Jurkat, Clone E6-1 (cell line): ENCODE data around the gene HGFAC.
"Not testable (repeated sequence)": the region's sequence is repeated elsewhere in the genome, so short reads cannot be mapped to it uniquely, and the experiment has no call there.

Experiments
- DNase-seq: peaks from one replicate; pipeline ENCODE4 v3.0.0-alpha.2; 2011; ENCODE audit warnings: low read depth, low spot score
- H3K4me3 ChIP-seq: 2 replicates; pipeline ENCODE4 v1.5.1; 2011; ENCODE audit warnings: mild to moderate bottlenecking, low read length, control low read depth, moderate library complexity

Gene HGFAC

GRCh38 chr4:3409571-3410091, 32.1 kb upstream of the HGFAC start:
- no peak overlapping the region for H3K4me3 ChIP-seq
- no peak for DNase-seq

GRCh38 chr4:3410401-3411135, 31.2 kb upstream of the HGFAC start:
- DNase-seq: no peak
- no peak overlapping the region for H3K4me3 ChIP-seq

DNA sequence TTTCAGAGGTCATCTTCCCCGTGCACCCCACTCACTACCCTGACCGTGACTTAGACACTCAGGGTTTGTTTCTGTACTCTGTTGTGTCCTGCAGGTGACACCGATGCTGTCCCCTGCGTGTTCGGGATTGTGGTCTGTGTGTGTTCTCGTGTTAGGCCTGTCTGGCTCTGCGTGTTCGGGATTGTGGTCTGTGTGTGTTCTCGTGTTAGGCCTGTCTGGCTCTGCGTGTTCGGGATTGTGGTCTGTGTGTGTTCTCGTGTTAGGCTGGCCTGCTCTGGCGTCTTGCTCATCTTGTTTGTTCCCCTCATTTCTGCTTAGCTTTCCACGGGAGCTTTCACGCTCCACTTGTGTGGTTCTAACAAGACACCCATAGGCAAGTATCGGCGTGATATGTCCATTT, 30.6 kb upstream of the HGFAC start:
- H3K4me3 ChIP-seq, DNase-seq: not testable (repeated sequence)

- no peak for DNase-seq
Observed at GRCh38 chr4:3411676-3412075, 30.1 kb upstream of the HGFAC start.

DNA sequence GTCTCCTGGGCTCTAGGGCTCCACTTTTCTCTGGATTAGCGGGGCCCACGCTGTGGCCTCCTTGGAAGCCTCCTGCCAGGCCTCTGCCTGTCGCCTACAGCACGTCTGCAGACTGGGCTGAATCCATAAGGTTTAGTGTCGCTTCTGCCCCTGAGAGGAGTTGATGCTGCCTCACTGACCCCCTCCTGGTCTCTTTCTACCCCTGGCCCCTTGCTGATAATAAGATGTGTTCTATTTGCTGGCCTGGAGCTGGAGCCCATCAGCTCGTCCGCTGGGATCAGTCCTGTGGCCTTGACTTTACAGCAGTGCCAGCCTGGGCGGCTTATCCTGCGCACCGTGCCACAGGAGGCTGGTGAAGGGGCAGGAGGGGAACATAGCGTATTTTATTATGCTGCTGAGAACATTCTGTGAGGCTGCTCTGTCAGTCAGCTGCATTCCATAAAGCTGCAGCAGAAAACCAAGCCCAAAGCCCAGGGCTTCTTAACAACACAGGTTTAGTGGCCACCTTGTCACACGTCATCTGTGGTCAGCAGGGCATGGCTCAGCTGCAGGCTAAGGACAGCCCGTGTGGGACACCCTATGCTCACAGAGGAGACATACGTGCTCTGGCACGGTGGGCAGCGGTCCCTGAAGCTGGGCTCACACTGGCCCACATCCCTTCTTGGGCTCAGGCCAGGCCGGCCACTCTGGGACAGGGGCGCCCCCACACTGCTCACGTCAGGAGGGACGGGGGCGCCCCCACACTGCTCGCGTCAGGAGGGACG, 29.3 kb upstream of the HGFAC start:
- H3K4me3 ChIP-seq: no peak overlapping the region
- no peak for DNase-seq

More at GRCh38 chr4:3411676-3412075, 30.1 kb upstream of the HGFAC start:
- H3K4me3 ChIP-seq: no peak overlapping the region

GRCh38 chr4:3413217-3413671, 28.5 kb upstream of the HGFAC start:
- no peak for DNase-seq
- H3K4me3 ChIP-seq: no peak overlapping the region

- no peak overlapping the region for H3K4me3 ChIP-seq
- DNase-seq: no peak
Observed at GRCh38 chr4:3413675-3414420, 27.9 kb upstream of the HGFAC start.

DNA sequence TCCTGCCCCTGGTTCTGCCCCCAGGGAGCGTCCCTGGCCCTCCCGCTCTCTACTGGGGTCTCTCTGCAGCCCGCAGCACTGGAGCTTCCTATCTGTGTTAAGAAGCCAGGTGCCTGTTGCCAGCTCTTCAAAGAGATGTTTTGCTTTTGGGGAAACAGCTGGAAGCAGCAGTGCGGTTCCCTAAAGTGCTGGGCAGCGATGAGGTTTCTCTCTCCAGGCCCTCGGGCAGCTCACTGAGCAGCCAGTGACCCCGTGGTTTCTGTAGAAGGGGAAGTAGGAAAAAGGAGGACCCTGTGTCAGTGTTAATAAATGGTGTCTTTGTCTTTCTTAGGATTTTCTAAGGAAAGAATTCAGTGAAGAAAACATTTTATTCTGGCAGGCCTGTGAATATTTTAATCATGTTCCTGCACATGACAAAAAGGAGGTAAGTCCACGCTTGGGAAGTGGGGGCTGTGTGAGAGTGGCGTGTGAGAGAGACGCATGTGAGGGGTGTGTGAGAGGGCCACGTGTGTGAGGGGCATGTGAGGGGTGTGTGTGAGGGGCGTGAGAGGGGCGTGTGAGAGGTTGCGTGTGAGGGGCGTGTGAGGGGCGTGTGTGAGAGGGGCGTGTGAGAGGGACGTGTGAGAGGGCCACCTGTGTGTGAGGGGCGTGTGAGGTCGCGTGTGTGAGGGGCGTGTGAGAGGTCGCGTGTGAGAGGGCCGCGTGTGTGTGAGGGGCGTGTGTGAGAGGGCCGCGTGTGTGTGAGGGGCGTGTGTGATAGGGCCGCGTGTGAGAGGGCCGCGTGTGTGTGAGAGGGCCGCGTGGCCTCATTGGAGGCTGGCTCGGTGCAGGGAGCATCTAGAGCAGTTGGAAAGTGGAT, 27.1 kb upstream of the HGFAC start:
- H3K4me3 ChIP-seq: no peak overlapping the region
- no peak for DNase-seq

DNA sequence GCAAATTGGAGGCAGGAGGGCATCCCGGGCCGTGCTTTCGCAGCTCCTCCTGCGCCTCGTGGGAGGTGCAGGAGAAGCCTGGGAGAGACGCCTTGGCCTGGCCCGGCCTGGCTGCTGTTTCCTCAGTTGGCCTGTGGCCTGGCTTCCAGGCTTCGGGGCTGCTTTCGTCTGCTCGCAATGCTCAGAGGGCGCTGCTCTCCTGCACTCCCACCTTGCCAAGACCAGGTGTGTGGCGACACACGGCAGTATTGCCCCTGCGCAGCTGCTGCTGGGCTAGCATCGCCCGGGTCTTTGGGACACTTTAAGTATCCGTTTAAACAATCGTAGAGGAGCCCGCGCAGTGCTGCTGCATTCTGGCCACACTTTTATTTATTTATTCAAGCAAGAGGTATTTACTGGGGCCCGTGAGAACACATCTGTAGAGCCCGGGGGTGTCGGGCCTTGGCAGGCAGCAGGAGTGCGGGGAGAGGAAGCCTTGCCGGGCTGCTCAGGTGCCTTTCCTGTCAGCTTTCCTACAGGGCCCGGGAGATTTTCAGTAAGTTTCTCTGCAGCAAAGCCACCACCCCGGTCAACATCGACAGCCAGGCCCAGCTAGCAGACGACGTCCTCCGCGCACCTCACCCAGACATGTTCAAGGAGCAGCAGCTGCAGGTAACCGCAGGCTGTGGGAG, 26.2 kb upstream of the HGFAC start:
- no peak overlapping the region for H3K4me3 ChIP-seq

GRCh38 chr4:3416270-3416669, 25.5 kb upstream of the HGFAC start:
- DNase-seq: no peak
- H3K4me3 ChIP-seq: no peak overlapping the region

More for the DNA sequence above, 26.2 kb upstream of the HGFAC start:
- no peak for DNase-seq

GRCh38 chr4:3416821-3417221, 24.9 kb upstream of the HGFAC start:
- H3K4me3 ChIP-seq: no peak overlapping the region
- DNase-seq: no peak

GRCh38 chr4:3417448-3417847, 24.3 kb upstream of the HGFAC start:
- no peak overlapping the region for H3K4me3 ChIP-seq
- DNase-seq: no peak

- no peak for DNase-seq
- H3K4me3 ChIP-seq: no peak overlapping the region
Observed at GRCh38 chr4:3418029-3418762, 23.6 kb upstream of the HGFAC start.

DNA sequence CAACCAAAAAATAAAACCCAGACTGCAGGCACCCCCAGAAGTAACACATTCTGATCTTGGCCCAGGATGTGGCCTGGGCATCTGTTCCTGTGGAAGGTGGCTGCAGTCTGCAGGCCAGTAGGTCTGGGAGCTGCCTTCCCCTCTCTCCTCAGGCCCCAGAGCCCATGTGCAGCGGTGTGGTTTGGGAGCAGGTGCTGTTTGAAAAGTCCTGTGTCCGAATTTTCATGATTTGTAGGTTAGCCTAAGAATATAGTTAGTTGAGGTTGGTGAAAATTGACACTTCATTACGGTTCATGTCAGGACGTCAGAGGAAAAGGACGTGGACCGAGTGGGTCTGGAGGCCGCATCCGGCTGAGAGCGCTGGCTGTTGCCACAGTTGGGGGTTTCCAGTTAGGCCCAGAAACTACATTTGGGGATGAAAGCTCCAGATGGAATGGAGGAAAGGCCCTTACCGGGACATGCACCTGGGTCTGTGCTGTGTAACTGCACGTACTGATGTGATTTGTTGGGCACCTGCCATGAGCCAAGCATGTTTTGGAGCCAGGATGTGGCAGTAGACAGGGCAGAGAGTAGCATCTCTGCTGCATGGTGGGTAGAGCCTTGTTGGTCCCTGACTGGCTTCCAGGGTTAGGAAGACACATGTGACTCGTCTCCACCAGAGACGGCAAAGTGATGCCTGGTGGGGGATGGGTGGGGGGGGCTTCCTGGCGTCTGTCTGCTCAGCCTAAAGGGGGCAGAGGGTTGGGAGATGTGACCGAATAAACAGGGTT, 21.7 kb upstream of the HGFAC start:
- no peak for DNase-seq
- H3K4me3 ChIP-seq: no peak overlapping the region

DNA sequence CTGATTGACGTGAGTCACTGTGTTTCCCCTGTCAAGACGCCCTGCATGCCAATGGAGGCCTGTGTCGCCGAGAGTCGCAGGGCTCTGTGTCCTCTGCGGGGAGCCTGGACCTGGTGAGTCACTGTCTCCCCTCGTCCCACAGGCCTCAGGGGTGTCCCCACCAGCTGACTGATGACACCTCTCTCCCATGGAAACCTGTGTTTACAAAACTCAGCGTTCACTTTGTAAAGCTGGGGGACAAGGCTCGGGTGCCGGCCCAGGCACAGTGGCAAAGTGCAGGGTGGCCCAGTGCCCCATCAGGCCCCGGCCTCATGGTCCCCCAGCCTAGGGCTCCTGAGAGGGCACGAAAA, 21.2 kb upstream of the HGFAC start:
- DNase-seq: no peak
- no peak overlapping the region for H3K4me3 ChIP-seq

- no peak for DNase-seq
- H3K4me3 ChIP-seq: no peak overlapping the region
Observed at GRCh38 chr4:3420956-3421355, 20.8 kb upstream of the HGFAC start.

GRCh38 chr4:3421470-3421869, 20.3 kb upstream of the HGFAC start:
- no peak overlapping the region for H3K4me3 ChIP-seq
- DNase-seq: no peak
